Ramos (cell line): ENCODE data around the gene GKN1.

ENCODE experiments used
- in situ Hi-C: fragments of 300-500 bp; cut with MboI; formaldehyde crosslinking; loops from one replicate; pipeline ENCODE4 v1.14.3; 2022; ENCODE audit warnings: low sequenced_read_pairs; ENCODE audit not compliant: unreplicated experiment

Gene GKN1

DNA sequence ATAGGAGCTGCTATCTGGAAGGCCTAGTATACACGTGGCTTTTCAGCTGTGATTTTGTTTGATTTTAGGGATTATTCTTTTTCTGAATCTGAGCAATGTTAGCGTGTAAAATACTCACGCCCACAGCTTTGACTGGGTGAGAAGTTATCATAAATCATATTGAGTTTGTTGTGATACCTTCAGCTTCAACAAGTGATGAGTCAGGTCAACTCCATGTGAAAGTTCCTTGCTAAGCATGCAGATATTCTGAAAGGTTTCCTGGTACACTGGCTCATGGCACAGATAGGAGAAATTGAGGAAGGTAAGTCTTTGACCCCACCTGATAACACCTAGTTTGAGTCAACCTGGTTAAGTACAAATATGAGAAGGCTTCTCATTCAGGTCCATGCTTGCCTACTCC lies at the start of gene GKN1:
GKN1 (plus strand) TSS at position 386 of the 400 bp plus-strand sequence. CDS start 42 bp downstream, outside the sequence.
- in situ Hi-C loops: no loop called here

DNA sequence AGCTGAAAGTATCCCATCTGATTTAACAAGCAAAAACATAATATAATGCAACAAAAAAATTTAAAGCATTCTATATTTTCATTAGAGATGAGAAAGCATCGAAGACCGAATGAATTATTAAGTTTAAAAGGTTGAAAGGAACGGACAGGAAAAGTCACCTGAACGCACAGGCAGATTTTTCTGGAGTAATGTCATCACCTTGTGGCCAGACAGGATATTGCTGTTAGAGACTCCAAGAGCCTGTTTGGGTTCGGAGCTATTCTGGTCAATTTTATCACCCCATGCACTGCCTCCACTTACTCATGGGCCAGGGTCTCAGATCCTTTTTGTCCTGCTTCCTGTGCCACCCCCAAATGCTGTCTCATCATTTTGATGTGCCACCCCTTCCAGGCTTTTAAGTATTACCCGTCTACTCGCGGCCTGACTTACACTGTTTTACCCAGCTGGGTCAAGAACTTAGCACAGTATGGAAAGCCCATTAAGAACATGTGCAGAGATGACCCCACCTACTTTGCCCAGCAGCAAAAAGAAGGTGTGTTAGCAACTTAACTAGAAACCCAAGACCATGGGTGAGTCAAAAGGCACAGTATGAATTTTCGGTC lies 49.0 kb upstream of the GKN1 start:
- in situ Hi-C loops: no loop called here

- in situ Hi-C loops: no loop called here
Measured at GRCh38 chr2:68926796-68927195, 47.6 kb upstream of the GKN1 start.

DNA sequence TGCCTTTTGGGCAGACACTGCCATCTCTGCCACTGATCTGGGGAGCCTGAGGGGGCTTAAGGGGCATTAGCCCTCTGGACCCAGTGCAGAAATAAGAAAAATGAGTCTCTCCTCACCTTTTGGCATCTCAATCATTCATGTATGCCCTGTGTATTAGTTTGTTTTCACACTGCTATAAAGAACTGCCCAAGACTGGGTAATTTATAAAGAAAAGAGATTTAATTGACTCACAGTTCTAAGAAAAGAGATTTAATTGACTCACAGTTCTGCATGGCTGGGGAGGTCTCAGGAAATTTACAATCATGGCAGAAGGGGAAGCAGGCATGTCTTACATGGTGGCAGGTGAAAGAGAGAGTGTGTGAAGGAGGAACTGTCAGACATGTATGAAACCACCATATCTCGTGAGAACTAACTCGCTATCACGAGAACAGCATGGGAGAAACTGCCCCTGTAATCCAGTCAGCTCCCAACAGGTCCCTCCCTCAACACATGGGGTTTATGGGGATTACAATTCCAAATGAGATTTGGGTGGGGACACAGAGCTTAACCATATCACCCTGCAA lies 43.2 kb upstream of the GKN1 start:
- in situ Hi-C loops: no loop called here

DNA sequence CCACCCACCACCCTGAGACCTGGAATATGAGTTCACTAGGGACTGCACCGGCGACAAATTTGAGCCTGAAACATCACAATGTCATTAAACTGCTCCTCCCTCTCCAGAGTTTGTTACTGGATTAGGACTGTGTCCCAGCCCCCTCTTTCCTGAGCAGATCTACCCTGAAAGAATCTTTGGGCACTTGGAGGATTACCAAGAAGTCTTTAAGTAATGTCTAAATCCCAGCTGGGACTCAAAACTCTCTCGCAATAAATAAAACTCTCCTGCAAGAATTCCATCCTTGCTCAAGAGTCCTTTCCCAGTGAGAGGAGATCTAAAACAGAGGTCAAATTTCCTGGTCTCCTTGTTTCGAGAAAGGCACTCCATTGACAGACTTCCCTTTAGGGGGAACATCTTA lies 42.6 kb upstream of the GKN1 start:
- in situ Hi-C loops: no loop called here

- in situ Hi-C loops: no loop called here
Measured at GRCh38 chr2:68932402-68932801, 42.0 kb upstream of the GKN1 start.

DNA sequence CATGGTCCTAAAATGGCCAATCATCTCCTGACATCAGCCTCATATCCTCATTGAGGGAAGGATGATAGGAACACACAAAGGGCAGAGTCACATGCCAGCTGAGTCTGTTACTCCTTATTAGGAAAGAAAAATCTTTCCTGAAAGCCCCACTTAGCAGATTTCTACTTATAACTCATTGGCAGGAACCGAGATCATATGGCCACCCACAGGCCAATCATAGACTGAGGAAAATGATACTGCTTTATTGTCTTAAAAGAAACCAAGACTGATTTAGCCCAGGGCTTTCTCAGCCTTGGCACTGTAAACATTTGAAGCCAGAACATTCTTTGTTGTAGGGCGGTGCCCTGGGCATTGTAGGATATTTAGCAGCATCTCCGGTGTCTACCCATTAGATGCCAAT lies 40.4 kb upstream of the GKN1 start:
- in situ Hi-C loops: no loop called here

DNA sequence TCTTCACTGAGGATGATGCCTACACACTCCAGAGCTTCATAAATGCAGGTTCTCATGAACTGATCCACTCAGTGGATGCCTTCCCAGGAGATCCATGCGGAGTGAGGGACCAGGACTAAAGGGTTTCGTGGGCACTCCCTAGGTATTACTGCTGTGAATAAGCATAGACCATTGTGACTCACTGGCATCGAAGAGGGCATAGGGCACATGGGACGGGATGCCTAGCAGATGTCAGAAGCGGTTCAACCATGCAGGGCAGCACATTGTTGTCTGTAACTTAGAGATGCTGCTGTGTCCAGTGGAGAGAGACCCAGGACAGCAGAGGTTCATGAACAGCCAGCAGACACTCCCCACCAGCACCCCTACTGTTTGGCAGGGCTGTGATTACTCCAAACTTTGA lies 39.0 kb upstream of the GKN1 start:
- in situ Hi-C loops: no loop called here

- in situ Hi-C loops: no loop called here
Measured at GRCh38 chr2:68936427-68936826, 38.0 kb upstream of the GKN1 start.

DNA sequence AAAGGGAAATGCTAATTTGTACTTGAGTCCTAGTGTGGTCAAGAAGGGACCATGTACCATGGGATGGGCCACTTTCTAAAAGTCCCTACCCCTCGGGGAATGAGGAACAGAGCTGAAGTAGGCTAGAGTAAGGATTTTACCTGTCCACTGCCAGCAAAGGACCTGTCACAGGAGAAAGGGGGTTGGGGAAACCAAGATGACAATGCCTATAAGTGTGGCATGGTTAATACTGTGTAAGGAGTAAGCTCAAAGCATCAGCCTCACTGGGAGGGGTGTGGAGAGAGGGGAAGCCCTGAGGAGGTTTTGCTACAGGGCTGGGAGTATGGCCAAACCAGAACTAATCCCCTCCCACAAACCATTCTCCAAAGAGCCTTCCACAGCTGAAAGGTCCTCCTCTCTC lies 37.5 kb upstream of the GKN1 start:
- in situ Hi-C loops: no loop called here

- in situ Hi-C loops: no loop called here
Measured at GRCh38 chr2:68937346-68938055, 36.9 kb upstream of the GKN1 start.

- in situ Hi-C loops: no loop called here
Measured at GRCh38 chr2:68938938-68939337, 35.5 kb upstream of the GKN1 start.

DNA sequence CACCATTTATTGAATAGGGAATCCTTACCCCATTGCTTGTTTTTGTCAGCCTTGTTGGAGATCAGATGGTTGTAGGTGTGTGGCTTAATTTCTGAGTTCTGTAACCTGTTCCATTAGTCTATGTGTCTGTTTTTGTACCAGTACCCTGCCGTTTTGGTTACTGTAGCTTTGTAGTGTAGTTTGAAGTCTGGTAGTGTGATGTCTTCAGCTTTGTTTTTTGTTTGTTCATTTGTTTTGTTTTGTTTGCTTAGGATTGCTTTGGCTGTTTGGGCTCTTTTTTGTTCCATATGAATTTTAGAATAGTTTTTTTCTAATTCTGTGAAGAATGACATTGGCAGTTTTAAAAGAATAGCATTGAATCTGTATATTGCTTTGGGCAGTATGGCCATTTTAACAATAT lies 34.5 kb upstream of the GKN1 start:
- in situ Hi-C loops: no loop called here

DNA sequence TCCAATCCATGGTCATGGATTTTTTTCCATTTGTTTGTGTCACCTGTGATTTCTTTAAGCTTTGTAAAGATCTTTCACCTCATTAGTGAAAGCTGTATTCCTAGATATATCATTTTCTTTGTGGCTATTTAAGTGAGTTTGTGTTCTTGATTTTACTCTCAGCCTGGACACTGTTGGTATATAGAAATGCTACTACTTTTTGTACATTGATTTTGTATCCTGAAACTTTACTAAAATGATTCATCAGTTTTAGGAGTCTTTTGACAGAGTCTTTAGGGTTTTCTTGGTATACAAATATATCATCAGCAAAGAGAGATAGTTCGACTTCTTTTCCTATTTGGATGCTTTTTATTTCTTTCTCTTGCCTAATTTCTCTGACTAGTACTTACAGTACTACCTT lies 34.1 kb upstream of the GKN1 start:
- in situ Hi-C loops: no loop called here

DNA sequence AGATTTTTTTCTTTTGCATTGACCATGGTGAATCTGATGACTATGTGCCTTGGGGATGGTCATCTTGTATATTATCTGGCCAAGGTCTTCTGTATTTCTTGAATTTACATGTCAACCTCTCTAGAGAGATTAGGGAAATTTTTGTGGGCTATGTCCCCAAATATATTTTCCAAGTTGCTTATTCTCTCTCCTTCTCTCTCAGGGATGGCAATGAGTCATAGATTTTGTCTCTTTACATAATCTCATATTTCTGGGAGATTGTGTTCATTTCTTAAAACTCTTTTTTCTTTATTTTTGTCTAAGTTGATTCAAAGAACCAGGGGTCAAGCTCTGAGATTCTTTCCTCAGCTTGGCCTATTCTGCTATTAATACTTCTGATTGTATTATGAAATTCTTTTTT lies 31.6 kb upstream of the GKN1 start:
- in situ Hi-C loops: no loop called here

- in situ Hi-C loops: no loop called here
Measured at GRCh38 chr2:68943581-68944568, 30.6 kb upstream of the GKN1 start.

GRCh38 chr2:68946117-68946516 lies 28.3 kb upstream of the GKN1 start:
- in situ Hi-C loops: no loop called here

DNA sequence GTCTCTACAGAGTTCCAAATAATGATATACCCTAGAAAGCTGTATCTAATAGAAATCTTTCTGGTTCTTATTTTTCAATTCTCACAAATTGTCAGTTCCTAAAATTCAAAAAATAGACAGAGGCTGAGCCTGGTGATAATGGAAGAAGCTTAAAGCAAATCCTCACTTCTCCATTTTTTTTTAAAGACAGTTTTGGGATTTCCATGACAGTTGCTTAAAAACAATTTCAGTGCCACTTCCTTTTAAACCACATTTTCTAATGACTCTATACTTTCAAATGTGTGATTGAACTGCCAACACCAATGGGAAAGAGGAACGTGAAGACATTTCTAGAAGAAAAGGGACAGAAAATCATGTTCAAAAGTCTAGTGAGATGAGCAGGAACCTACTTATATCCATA lies 25.7 kb upstream of the GKN1 start:
- in situ Hi-C loops: no loop called here

DNA sequence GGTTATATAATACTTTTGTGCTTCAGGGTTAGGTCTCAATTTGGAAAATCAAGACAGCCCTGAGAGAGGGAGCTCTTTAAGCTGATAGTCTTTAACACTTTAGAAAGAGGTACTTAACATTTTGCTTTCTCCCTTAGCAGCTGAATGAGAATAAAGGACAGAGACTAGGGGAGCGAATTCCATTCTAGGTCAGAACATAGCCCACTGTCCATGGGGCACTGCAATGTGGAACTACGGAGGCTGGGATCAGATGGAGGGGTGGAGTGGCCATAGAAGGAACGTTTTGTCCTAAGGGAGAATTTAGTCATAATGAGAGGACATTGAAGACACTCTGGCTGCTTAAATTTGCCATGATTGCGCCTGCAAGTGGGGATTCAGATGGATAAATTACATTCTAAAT lies 22.5 kb upstream of the GKN1 start:
- in situ Hi-C loops: no loop called here

GRCh38 chr2:68952887-68953521 lies 21.4 kb upstream of the GKN1 start, which contains the start of gene GKN2:
Gene GKN2, minus strand, starts transcription at chr2:68952893. Its CDS starts 32 bp downstream, at chr2:68952861.
- in situ Hi-C loops: no loop called here
